Measurements from ENCODE around the gene ZNF175.
"Not testable (repeated sequence)": the region's sequence is repeated elsewhere in the genome, so short reads cannot be mapped to it uniquely, and the experiment has no call there.

ZNF175 gene

GRCh38 chr19:51615991-51616390 is 44.9 kb downstream of the ZNF175 start:
- no peak for FAIRE-seq
- no peak for DNase-seq (ENCODE audit: extremely low spot score, insufficient read length, low read depth)

GRCh38 chr19:51621178-51621577 is 50.1 kb downstream of the ZNF175 start:
- DNase-seq (ENCODE audit: extremely low spot score, insufficient read length, low read depth) (peak; percentile 50), FAIRE-seq (peak; percentile 94)

DNA sequence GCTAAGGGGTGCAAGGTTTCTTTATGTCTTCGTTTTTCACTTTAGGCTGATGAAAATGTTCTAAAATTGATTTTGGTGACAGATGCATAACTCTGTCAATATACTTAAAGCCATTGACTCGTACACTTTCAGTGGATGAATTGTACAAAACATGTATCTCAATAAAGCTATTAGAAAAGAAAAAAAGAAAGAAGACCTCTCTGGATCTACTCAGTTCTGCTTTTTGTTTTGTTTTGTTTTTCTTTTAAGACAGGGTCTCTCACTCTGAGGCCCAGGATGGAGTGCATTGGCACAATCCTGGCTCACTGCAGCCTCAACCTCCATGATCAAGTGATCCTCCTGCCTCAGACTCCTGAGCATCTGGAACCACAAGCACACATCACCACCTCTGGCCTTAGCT is 55.6 kb downstream of the ZNF175 start:
- no peak for DNase-seq (ENCODE audit: extremely low spot score, insufficient read length, low read depth)
- FAIRE-seq: no peak

GRCh38 chr19:51627491-51628138 is 56.5 kb downstream of the ZNF175 start:
- no peak for DNase-seq (ENCODE audit: extremely low spot score, insufficient read length, low read depth)
- FAIRE-seq: no peak

- DNase-seq (ENCODE audit: extremely low spot score, insufficient read length, low read depth) (no peak), FAIRE-seq (no peak)
Observed at GRCh38 chr19:51628153-51628939, 57.3 kb downstream of the ZNF175 start.

DNA sequence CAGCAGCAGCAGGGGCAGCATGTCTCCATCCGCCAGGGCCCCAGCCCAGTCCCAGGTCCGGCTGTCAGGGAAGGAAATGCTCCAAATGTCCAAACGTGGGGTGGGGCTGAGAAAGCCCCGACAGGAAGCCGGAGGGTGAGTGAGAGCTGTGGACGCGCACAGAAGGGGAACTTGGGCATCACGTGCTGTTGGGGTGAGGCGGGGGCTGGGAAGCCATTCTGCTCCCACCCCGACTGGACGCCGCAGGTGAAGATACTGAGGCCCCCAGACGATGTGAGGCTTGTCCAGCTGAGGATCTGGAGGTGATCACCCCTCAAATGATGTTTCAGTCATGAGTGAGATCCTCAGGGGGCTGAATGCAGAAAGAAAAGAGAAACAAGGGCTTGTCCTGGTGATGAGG is 59.2 kb downstream of the ZNF175 start, which contains the start of gene SIGLEC5:
Gene SIGLEC5, minus strand, starts transcription at position 87 of the 400 bp plus-strand sequence. Its CDS starts 66 bp downstream, at position 21.
- peak; percentile 77 for FAIRE-seq

DNA sequence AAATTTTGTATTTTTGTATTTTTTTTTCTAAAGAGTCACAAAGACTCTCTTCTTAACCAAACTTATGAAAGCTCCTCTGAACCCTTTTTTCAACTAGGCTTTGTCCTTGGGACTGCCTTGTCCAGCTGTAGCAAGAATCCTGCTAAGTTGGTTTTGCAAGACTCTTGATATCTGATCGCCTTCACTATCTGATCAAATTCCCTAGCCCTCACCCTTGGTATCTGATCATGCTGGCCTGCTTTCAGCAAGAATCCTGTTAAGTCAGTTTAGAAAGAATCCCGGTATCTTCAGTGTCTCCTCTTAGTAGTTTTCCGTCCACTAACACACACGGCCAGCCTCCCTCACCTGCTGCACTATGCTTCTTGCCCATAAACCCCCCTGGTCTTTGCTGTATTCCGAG is 61.0 kb downstream of the ZNF175 start:
- no peak for FAIRE-seq
- DNase-seq (ENCODE audit: extremely low spot score, insufficient read length, low read depth): no peak

More for the DNA sequence above, 59.2 kb downstream of the ZNF175 start, which contains the start of gene SIGLEC5:
- DNase-seq (ENCODE audit: extremely low spot score, insufficient read length, low read depth): not testable (repeated sequence)

GRCh38 chr19:51637362-51637978 is 66.4 kb downstream of the ZNF175 start:
- DNase-seq (ENCODE audit: extremely low spot score, insufficient read length, low read depth) (no peak), FAIRE-seq (no peak)

- FAIRE-seq: no peak
Observed at GRCh38 chr19:51639916-51640315, 68.8 kb downstream of the ZNF175 start.

DNA sequence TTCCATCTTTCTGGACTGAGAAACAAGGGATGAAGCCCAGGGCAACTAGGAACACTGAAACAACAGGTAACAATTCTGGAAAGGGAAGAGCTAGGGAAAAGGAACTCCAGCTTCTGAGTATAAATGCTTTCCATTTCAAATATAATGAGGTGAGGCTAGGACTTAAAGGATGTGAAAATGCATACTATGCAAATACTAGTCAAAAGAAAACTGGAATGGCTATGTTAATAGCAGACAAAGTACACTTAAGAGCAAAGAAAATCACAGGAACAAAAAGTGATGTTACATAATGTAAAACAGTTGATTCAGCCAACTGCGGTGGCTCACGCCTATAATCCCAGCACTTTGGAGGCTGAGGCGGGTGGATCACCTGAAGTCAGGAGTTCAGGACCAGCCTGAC is 69.3 kb downstream of the ZNF175 start:
- DNase-seq (ENCODE audit: extremely low spot score, insufficient read length, low read depth) (no peak), FAIRE-seq (no peak)

More at GRCh38 chr19:51639916-51640315, 68.8 kb downstream of the ZNF175 start:
- DNase-seq (ENCODE audit: extremely low spot score, insufficient read length, low read depth): no peak

DNA sequence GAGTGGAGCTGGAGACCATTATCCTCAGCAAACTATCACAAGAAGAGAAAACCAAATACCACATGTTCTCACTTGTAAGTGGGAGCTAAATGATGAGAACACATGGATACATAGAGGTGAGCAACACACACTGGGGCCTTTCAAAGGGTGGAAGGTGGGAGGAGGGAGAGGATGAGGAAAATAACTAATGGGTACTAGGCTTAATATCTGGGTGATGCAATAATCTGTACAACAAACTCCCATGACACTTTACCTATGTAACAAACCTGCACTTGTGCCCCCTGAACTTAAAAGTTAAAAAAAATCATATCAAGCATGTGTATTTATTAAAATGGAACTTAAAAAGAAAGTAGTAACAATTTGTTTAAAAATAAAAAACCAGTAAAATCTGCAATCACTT is 70.6 kb downstream of the ZNF175 start:
- DNase-seq (ENCODE audit: extremely low spot score, insufficient read length, low read depth) (no peak), FAIRE-seq (no peak)
